Endothelial cell of umbilical vein (primary cell): ENCODE results near the gene HTR7. TPM values are rescaled to one million over a fixed set of nuclear protein-coding genes. Genes with fewer than 3 reads are reported as not detected.
A peak's percentile ranks its signal among the peaks of the same experiment; 100 is the strongest.

ENCODE experiments used
- BruUV-seq: library from RNA; stranded (reverse); fragments of 400-500 nt; replicated peaks from 2 replicates; lab custom pipeline; 2021; lab: Mats Ljungman, UMichigan
- CTCF ChIA-PET: fragments of 300-600, 350-600 bp; sonication (Branson Sonifier 250); formaldehyde crosslinking; loops from one replicate; lab custom pipeline; 2021; ENCODE audit warnings: antibody characterized with exemption, inconsistent platforms; lab: Charles Lee
- POLR2A ChIA-PET: fragments of 300-600, 350-600 bp; sonication (Branson Sonifier 250); formaldehyde crosslinking; loops from one replicate; lab custom pipeline; 2021; ENCODE audit warnings: antibody characterized with exemption, inconsistent platforms; lab: Charles Lee
- DNase-seq: peaks from one replicate; pipeline ENCODE4 v3.0.0-alpha.2; 2011; ENCODE audit warnings: low read depth, low spot score
- FAIRE-seq: peaks from 2 replicates; lab custom pipeline; 2011; peaks lifted over from hg19 to GRCh38; lab: Jason Lieb, UNC
- H2AFZ ChIP-seq: 2 replicates; pipeline ENCODE4 v1.6.0; 2012; ENCODE audit warnings: low read depth, low read length, control low read depth, inconsistent platforms
- H3K27ac ChIP-seq: 2 replicates; pipeline ENCODE4 v1.5.1; 2011; ENCODE audit warnings: low read depth, mild to moderate bottlenecking, control low read depth, low read length, moderate library complexity; ENCODE audit not compliant: insufficient read depth
- H3K27me3 ChIP-seq, 2 experiments: 2 replicates each; pipeline versions ENCODE4 v1.6.0 to v1.6.1; 2011; ENCODE audit warnings: low read length in 2 of 2, mixed read lengths in 1 of 2; ENCODE audit not compliant: control insufficient read depth in 2 of 2, insufficient read depth in 2 of 2
- H3K36me3 ChIP-seq, 2 experiments: 2 replicates in 1 of 2; 3 replicates in 1 of 2; pipeline ENCODE4 v1.5.1; 2011; ENCODE audit warnings: low read length in 2 of 2, mild to moderate bottlenecking in 1 of 2, moderate library complexity in 1 of 2; ENCODE audit not compliant: control insufficient read depth in 2 of 2, insufficient read depth in 2 of 2; ENCODE audit errors: extremely low read depth in 1 of 2
- H3K4me1 ChIP-seq: 3 replicates; pipeline ENCODE4 v1.5.1; 2011; ENCODE audit warnings: mild to moderate bottlenecking, low read length; ENCODE audit not compliant: control insufficient read depth, insufficient read depth; ENCODE audit errors: extremely low read depth
- H3K4me2 ChIP-seq: 2 replicates; pipeline ENCODE4 v1.6.1; 2011; ENCODE audit warnings: low read length, control low read depth, mixed read lengths; ENCODE audit not compliant: insufficient read depth
- H3K4me3 ChIP-seq, 3 experiments: fragments of 200-600 bp in 1 of 3; sonication (generic), shearing (Covaris generic) in 1 of 3; replicated peaks in 1 of 3; 2 replicates each; pipeline ENCODE4 v1.5.1; 2011 to 2016; ENCODE audit warnings: control low read depth in 3 of 3, low read length in 3 of 3, mild to moderate bottlenecking in 2 of 3, inconsistent platforms in 1 of 3, low read depth in 1 of 3, moderate library complexity in 1 of 3; ENCODE audit not compliant: insufficient read depth in 1 of 3
- H3K79me2 ChIP-seq: 2 replicates; pipeline ENCODE4 v1.6.0; 2012; ENCODE audit warnings: low read length, inconsistent platforms; ENCODE audit not compliant: control insufficient read depth, insufficient read depth
- H3K9ac ChIP-seq: replicated peaks from 2 replicates; pipeline ENCODE3; 2011; ENCODE audit warnings: low read length, control low read depth; ENCODE audit not compliant: insufficient read depth; ENCODE audit errors: extremely low read depth
- H3K9me1 ChIP-seq: replicated peaks from 3 replicates; pipeline ENCODE4 v1.6.0; 2011; ENCODE audit warnings: mild to moderate bottlenecking, low read length; ENCODE audit not compliant: control insufficient read depth, insufficient read depth; ENCODE audit errors: extremely low read depth
- H3K9me3 ChIP-seq: replicated peaks from 2 replicates; pipeline ENCODE4 v1.5.1; 2012; ENCODE audit warnings: low read length, inconsistent platforms; ENCODE audit not compliant: control insufficient read depth, insufficient read depth
- H4K20me1 ChIP-seq: replicated peaks from 2 replicates; pipeline ENCODE3; 2011; ENCODE audit warnings: mild to moderate bottlenecking, low read length; ENCODE audit not compliant: control insufficient read depth, insufficient read depth; ENCODE audit errors: extremely low read depth
- CTCF ChIP-seq, 2 donors: IDR thresholded peaks; 1 replicate in 1 of 2; 2 replicates in 1 of 2; pipeline ENCODE4 v1.5.1; 2011; ENCODE audit warnings: low read length in 2 of 2, mild to moderate bottlenecking in 2 of 2, moderate library complexity in 2 of 2, control low read depth in 1 of 2, inconsistent platforms in 1 of 2, low read depth in 1 of 2; ENCODE audit not compliant: insufficient read depth in 1 of 2; ENCODE audit errors: extremely low read depth in 1 of 2
- EZH2 ChIP-seq: IDR thresholded peaks from 2 replicates; pipeline ENCODE4 v1.6.1; 2012; ENCODE audit warnings: borderline replicate concordance, low read depth, mild to moderate bottlenecking, moderate library complexity, low read length, inconsistent platforms; ENCODE audit not compliant: severe bottlenecking
- FOS ChIP-seq: IDR thresholded peaks from 2 replicates; pipeline ENCODE4 v1.6.1; 2011; ENCODE audit warnings: mild to moderate bottlenecking, low read length, moderate library complexity, borderline replicate concordance; ENCODE audit not compliant: insufficient read depth
- GATA2 ChIP-seq: IDR thresholded peaks from 2 replicates; pipeline ENCODE4 v1.7.0; 2011; ENCODE audit warnings: low read depth, mild to moderate bottlenecking, moderate library complexity, mixed read lengths, low read length; ENCODE audit not compliant: insufficient read length, insufficient read depth
- JUN ChIP-seq: IDR thresholded peaks from 2 replicates; pipeline ENCODE4 v1.6.1; 2011; ENCODE audit warnings: borderline replicate concordance, low read depth; ENCODE audit not compliant: insufficient read length, insufficient read depth
- MAX ChIP-seq: IDR thresholded peaks from 2 replicates; pipeline ENCODE4 v1.6.1; 2011; ENCODE audit not compliant: insufficient read depth, insufficient read length
- MYC ChIP-seq: IDR thresholded peaks from one replicate; pipeline ENCODE4 v1.6.1; 2011; ENCODE audit warnings: mild to moderate bottlenecking, low read depth, low read length
- POLR2A ChIP-seq: IDR thresholded peaks from 2 replicates; pipeline ENCODE4 v1.6.1; 2012; ENCODE audit warnings: low read depth, mild to moderate bottlenecking, control low read depth, low read length
- POLR2AphosphoS5 ChIP-seq: IDR thresholded peaks from 2 replicates; pipeline ENCODE4 v1.6.1; 2012; ENCODE audit warnings: low read depth, mild to moderate bottlenecking, control low read depth, low read length, moderate library complexity; ENCODE audit not compliant: insufficient read depth
- dilution Hi-C: fragments of 300-500 bp; cut with MboI; formaldehyde crosslinking; loops from one replicate; pipeline ENCODE4 v1.15.0; 2019; ENCODE audit warnings: low sequenced_read_pairs; ENCODE audit not compliant: extremely low pct_ligation_motif_present
- intact Hi-C: fragments of 100-400 bp; cut with micrococcal nuclease; formaldehyde crosslinking; loops from one replicate; pipeline ENCODE4 v1.10.0; 2022
- polyA plus RNA-seq, 4 experiments: library from polyadenylated mRNA; depleted of rRNA in 3 of 4; stranded (reverse) in 3 of 4; unstranded in 1 of 4; fragments of >200 nt; gene quantifications; 2 replicates each; pipeline versions ENCODE4 v1.2.1 to v1.2.3, GENCODE V29; 2011 to 2012; ENCODE audit warnings: missing spikeins in 1 of 4
- total RNA-seq: library from RNA; stranded (reverse); gene quantifications from 2 replicates; pipeline ENCODE4 v1.2.3, GENCODE V29; 2021

HTR7 gene
- total and polyA plus RNA-seq, 2 donors (not counting 3 experiments of a cell fraction or from before 2014, with no cell fraction given), result 0.01 to 0.22 TPM

- no peak for FAIRE-seq
These were observed 14.8 kb upstream of the HTR7 start for GRCh38 chr10:90872648-90873020.

More at GRCh38 chr10:90872648-90873020, 14.8 kb upstream of the HTR7 start:
- Histone ChIP-seq H3K9me3 (no peaks in the 10 kb centered on the region), H3K27ac (peak overlapping the region; percentile 61), H4K20me1 (no peaks in the 10 kb centered on the region), H3K36me3 (peaks cover 0 to 2% of the 10 kb centered on the region in 2 experiments), H3K9ac (peak overlapping the region; percentile 77), H3K4me1 (peaks cover 18% of the 10 kb centered on the region), H3K27me3 (peaks cover 9 to 13% of the 10 kb centered on the region in 2 experiments), H3K9me1 (no peaks in the 10 kb centered on the region), H3K4me2 (peak overlapping the region; percentile 98), H2AFZ (peak overlapping the region; percentile 87), H3K4me3 (peak overlapping the region; percentile 89 to 93 (median 91)), H3K79me2 (peaks cover 25% of the 10 kb centered on the region)
- TF ChIP-seq POLR2A, result no peak
- TF ChIP-seq FOS, result no peak
- TF ChIP-seq JUN, result no peak
- TF ChIP-seq CTCF (IDR thresholded peaks at IDR 0.05; ENCODE audit: extremely low read depth in 1 of 2, insufficient read depth in 1 of 2, low read depth in 1 of 2, low read length in 2 of 2), result no peak
- no peak for TF ChIP-seq GATA2
- no peak for TF ChIP-seq MYC
- no peak for TF ChIP-seq EZH2
- TF ChIP-seq POLR2AphosphoS5, result no peak
- TF ChIP-seq MAX, result no peak
- ChIA-PET POLR2A (no interaction called here), CTCF (interaction anchor here (1.1 to 1.7 kb wide), 4 partner anchors 9 to 84 kb away, joined by 3 to 10 read pairs (median 4); no protein-coding TSS in a partner anchor)
- dilution Hi-C loops (no loop called here), intact Hi-C loops (loop anchor here (5.0 to 10.0 kb wide), 2 partner anchors 290 to 922 kb away; partner anchors contain the start of gene TNKS2)
- DNase-seq, result no peak
- BruUV-seq, result no TSS peak
